SK-N-SH treated with all-trans-retinoic acid at 6 μM for 48 hours (cell line): ENCODE results near the gene HLCS.

Experiments used
- CREB5 ChIP-seq: fragments of 250-450 bp; sonication (Bioruptor Pico); IDR thresholded peaks from 2 replicates; pipeline ENCODE4 v1.5.1; 2020; ENCODE audit warnings: low read depth, mild to moderate bottlenecking, moderate library complexity
- PATZ1 ChIP-seq: fragments of 250-450 bp; sonication (Bioruptor Pico); IDR thresholded peaks from 2 replicates; pipeline ENCODE4 v1.8.0; 2020; ENCODE audit warnings: mild to moderate bottlenecking, moderate library complexity, borderline replicate concordance
- POU6F1 ChIP-seq: fragments of 250-450 bp; sonication (Bioruptor Pico); IDR thresholded peaks from 2 replicates; pipeline ENCODE4 v1.8.0; 2021; ENCODE audit warnings: low read depth, mild to moderate bottlenecking, moderate library complexity, borderline replicate concordance
- TOX ChIP-seq: fragments of 250-450 bp; sonication (Bioruptor Pico); IDR thresholded peaks from 2 replicates; pipeline ENCODE4 v1.8.0; 2021; ENCODE audit warnings: mild to moderate bottlenecking, moderate library complexity, borderline replicate concordance
- ZC3H10 ChIP-seq: fragments of 250-450 bp; sonication (Bioruptor Pico); IDR thresholded peaks from 2 replicates; pipeline ENCODE4 v1.5.1; 2021; ENCODE audit warnings: mild to moderate bottlenecking, moderate library complexity
- ZNF70 ChIP-seq: fragments of 450-650 bp; formaldehyde crosslinking; IDR thresholded peaks from 2 replicates; pipeline ENCODE4 v1.5.0; 2020; ENCODE audit warnings: mild to moderate bottlenecking, moderate library complexity

GRCh38 chr21:36773995-36774394 lies 192.5 kb downstream of the HLCS start:
- TF ChIP-seq POU6F1 (CRISPR knock-in tag): no peak
- TF ChIP-seq CREB5 (CRISPR knock-in tag): no peak
- no peak for TF ChIP-seq TOX (CRISPR knock-in tag)
- no peak for TF ChIP-seq PATZ1 (CRISPR knock-in tag)
- no peak for TF ChIP-seq ZNF70 (CRISPR knock-in tag)
- no peak for TF ChIP-seq ZC3H10 (CRISPR knock-in tag)
